GM12878 (cell line): ENCODE results near the gene POLR3K.

ENCODE experiments used
- CEBPB ChIP-seq, 2 experiments: fragments of 150-350 bp in 1 of 2; IDR thresholded peaks; 2 replicates each; pipeline ENCODE4 v1.6.1; 2012 to 2014; ENCODE audit warnings: low read depth in 2 of 2, low read length in 2 of 2, borderline replicate concordance in 1 of 2, inconsistent platforms in 1 of 2
- CREB1 ChIP-seq: IDR thresholded peaks from 2 replicates; pipeline ENCODE4 v1.6.1; 2012; ENCODE audit warnings: low read depth, mild to moderate bottlenecking, inconsistent platforms
- CTCF ChIP-seq, 3 experiments: IDR thresholded peaks in 2 of 3; conservative IDR thresholded peaks in 1 of 3; 2 replicates each; pipeline ENCODE4 v1.5.1; 2011; ENCODE audit warnings: low read depth in 3 of 3, low read length in 3 of 3, mild to moderate bottlenecking in 3 of 3, control low read depth in 2 of 3, moderate library complexity in 2 of 3, inconsistent platforms in 1 of 3, mixed read lengths in 1 of 3; ENCODE audit not compliant: control insufficient read depth in 2 of 3, insufficient read depth in 1 of 3; ENCODE audit errors: extremely low read depth in 1 of 3
- ESRRA ChIP-seq: IDR thresholded peaks from 2 replicates; pipeline ENCODE4 v1.6.1; 2012; ENCODE audit warnings: mild to moderate bottlenecking, low read length, improper control_type of control experiment
- GABPA ChIP-seq: IDR thresholded peaks from 2 replicates; pipeline ENCODE4 v1.6.1; 2014; ENCODE audit warnings: antibody characterized with exemption, low read depth, mild to moderate bottlenecking, inconsistent platforms
- POLR2A ChIP-seq: IDR thresholded peaks from 2 replicates; pipeline ENCODE4 v1.6.1; 2011; ENCODE audit warnings: low read depth, mild to moderate bottlenecking, low read length
- SMAD5 ChIP-seq: IDR thresholded peaks from 2 replicates; pipeline ENCODE4 v1.6.1; 2016; ENCODE audit warnings: antibody characterized with exemption, low read depth
- SRF ChIP-seq, 2 experiments: IDR thresholded peaks; 2 replicates each; pipeline ENCODE4 v1.6.1; 2011; ENCODE audit warnings: low read depth in 2 of 2, low read length in 2 of 2, mild to moderate bottlenecking in 1 of 2, moderate library complexity in 1 of 2
- SUPT20H ChIP-seq: IDR thresholded peaks from 2 replicates; pipeline ENCODE4 v1.6.1; 2011; ENCODE audit warnings: low read depth, mild to moderate bottlenecking, low read length, moderate library complexity, borderline replicate concordance; ENCODE audit not compliant: control insufficient read depth
- TAF1 ChIP-seq: IDR thresholded peaks from 2 replicates; pipeline ENCODE4 v1.6.1; 2011; ENCODE audit warnings: mild to moderate bottlenecking, low read depth, low read length, borderline replicate concordance
- ZBED1 ChIP-seq: IDR thresholded peaks from 2 replicates; pipeline ENCODE4 v1.6.1; 2016; ENCODE audit warnings: borderline replicate concordance
- ZNF207 ChIP-seq: fragments of 450-650 bp; IDR thresholded peaks from 2 replicates; pipeline ENCODE4 v1.6.1; 2014; ENCODE audit warnings: antibody characterized with exemption, mild to moderate bottlenecking, borderline replicate concordance
- TF ChIP-seq, protein P1 (sequence below): fragments of 450-650 bp; IDR thresholded peaks from 2 replicates; pipeline ENCODE4 v1.6.1; 2017; ENCODE audit warnings: mild to moderate bottlenecking

- TF ChIP-seq POLR2A (no peak), CEBPB (IDR thresholded peaks at IDR 0.05; ENCODE audit: borderline replicate concordance in 1 of 2, low read depth in 2 of 2, low read length in 2 of 2) (no peak), CREB1 (no peak), SMAD5 (no peak), ZBED1 (no peak), CTCF (IDR thresholded peaks at IDR 0.05 in 2 of 3, conservative IDR thresholded peaks at IDR 0.05 in 1 of 3; ENCODE audit: control insufficient read depth in 2 of 3, extremely low read depth in 1 of 3, insufficient read depth in 1 of 3, low read depth in 3 of 3, low read length in 3 of 3) (no peak), SRF (IDR thresholded peaks at IDR 0.05; ENCODE audit: low read depth in 2 of 2, low read length in 2 of 2) (no peak), ZNF207 (no peak), GABPA (no peak), TAF1 (no peak), SUPT20H (no peak), ESRRA (no peak)
- TF ChIP-seq, protein P1, sequence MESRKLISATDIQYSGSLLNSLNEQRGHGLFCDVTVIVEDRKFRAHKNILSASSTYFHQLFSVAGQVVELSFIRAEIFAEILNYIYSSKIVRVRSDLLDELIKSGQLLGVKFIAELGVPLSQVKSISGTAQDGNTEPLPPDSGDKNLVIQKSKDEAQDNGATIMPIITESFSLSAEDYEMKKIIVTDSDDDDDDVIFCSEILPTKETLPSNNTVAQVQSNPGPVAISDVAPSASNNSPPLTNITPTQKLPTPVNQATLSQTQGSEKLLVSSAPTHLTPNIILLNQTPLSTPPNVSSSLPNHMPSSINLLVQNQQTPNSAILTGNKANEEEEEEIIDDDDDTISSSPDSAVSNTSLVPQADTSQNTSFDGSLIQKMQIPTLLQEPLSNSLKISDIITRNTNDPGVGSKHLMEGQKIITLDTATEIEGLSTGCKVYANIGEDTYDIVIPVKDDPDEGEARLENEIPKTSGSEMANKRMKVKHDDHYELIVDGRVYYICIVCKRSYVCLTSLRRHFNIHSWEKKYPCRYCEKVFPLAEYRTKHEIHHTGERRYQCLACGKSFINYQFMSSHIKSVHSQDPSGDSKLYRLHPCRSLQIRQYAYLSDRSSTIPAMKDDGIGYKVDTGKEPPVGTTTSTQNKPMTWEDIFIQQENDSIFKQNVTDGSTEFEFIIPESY = no peak
These were observed 23.9 kb upstream of the POLR3K start for GRCh38 chr16:77273-77806.
